ENCODE measurements around the gene KDM2B. TPM values are rescaled to one million over a fixed set of nuclear protein-coding genes. Genes with fewer than 3 reads are reported as not detected.

KDM2B gene
- total RNA-seq, 3 donors from 2014 or later: 12.3 to 26.8 (median 16.7) TPM

- no peaks in the 10 kb centered on the region for H3K4me1 ChIP-seq
- no peak overlapping the region for H3K4me3 ChIP-seq
- peaks cover 5% of the 10 kb centered on the region for H3K36me3 ChIP-seq
- no peaks in the 10 kb centered on the region for H3K9me3 ChIP-seq
- no peak for TF ChIP-seq POLR2A (IDR thresholded peaks at IDR 0.05)
- no peak for TF ChIP-seq POLR2AphosphoS5 (IDR thresholded peaks at IDR 0.05)
- TF ChIP-seq CTCF (IDR thresholded peaks at IDR 0.05): no peak
- H3K27ac ChIP-seq: no peak overlapping the region
- no peaks in the 10 kb centered on the region for H3K27me3 ChIP-seq
- intact Hi-C loops (cut with DNase I; ENCODE audit: low total_unique reads): no loop called here
- DNase-seq (ENCODE audit: low spot score in 2 of 2): no peak
Observed at GRCh38 chr12:121424624-121424975, 156.2 kb downstream of the KDM2B start.

- Histone ChIP-seq H3K27me3 (no peaks in the 10 kb centered on the region), H3K36me3 (peaks cover 5% of the 10 kb centered on the region), H3K4me1 (no peaks in the 10 kb centered on the region), H3K9me3 (no peaks in the 10 kb centered on the region), H3K4me3 (no peak overlapping the region), H3K27ac (no peak overlapping the region)
- intact Hi-C loops (cut with DNase I; ENCODE audit: low total_unique reads): no loop called here
- TF ChIP-seq CTCF (IDR thresholded peaks at IDR 0.05) (no peak), POLR2AphosphoS5 (IDR thresholded peaks at IDR 0.05) (no peak), POLR2A (IDR thresholded peaks at IDR 0.05) (no peak)
- DNase-seq (ENCODE audit: low spot score in 2 of 2): no peak
Observed at GRCh38 chr12:121423682-121424623, 156.9 kb downstream of the KDM2B start.

GRCh38 chr12:121423253-121423652 is 157.6 kb downstream of the KDM2B start:
- H3K27ac ChIP-seq: no peak overlapping the region
- H3K4me1 ChIP-seq: no peaks in the 10 kb centered on the region
- H3K36me3 ChIP-seq: peaks cover 5% of the 10 kb centered on the region
- no peaks in the 10 kb centered on the region for H3K9me3 ChIP-seq
- H3K4me3 ChIP-seq: no peak overlapping the region
- TF ChIP-seq CTCF (IDR thresholded peaks at IDR 0.05) (no peak), POLR2AphosphoS5 (IDR thresholded peaks at IDR 0.05) (no peak), POLR2A (IDR thresholded peaks at IDR 0.05) (no peak)
- no peaks in the 10 kb centered on the region for H3K27me3 ChIP-seq
- intact Hi-C loops (cut with DNase I; ENCODE audit: low total_unique reads): no loop called here
- DNase-seq (ENCODE audit: low spot score in 2 of 2): no peak

DNA sequence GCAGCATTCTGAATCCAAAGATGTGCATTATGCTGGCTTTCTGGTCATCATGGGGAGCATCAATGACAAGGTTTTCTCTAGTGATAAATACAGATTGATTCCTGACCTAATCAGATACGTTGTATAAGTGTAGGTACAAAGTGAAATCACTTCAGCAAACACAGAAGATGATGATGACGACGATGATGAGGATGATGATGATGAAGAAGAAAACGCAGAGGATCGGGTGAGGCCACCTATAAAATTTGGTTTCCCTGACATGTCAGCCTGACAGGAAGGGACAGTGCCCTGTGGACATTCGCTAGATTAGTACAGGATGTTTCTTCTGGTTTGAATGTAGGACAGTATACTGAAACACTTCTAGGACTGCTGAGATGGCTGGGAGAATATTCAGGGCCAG is 160.7 kb downstream of the KDM2B start:
- peaks cover 5% of the 10 kb centered on the region for H3K36me3 ChIP-seq
- no peak for DNase-seq (ENCODE audit: low spot score in 2 of 2)
- intact Hi-C loops (cut with DNase I; ENCODE audit: low total_unique reads): no loop called here
- no peak overlapping the region for H3K4me3 ChIP-seq
- H3K9me3 ChIP-seq: no peaks in the 10 kb centered on the region
- H3K27me3 ChIP-seq: no peaks in the 10 kb centered on the region
- no peak for TF ChIP-seq POLR2AphosphoS5 (IDR thresholded peaks at IDR 0.05)
- TF ChIP-seq CTCF (IDR thresholded peaks at IDR 0.05): no peak
- TF ChIP-seq POLR2A (IDR thresholded peaks at IDR 0.05): no peak
- no peak overlapping the region for H3K27ac ChIP-seq
- no peaks in the 10 kb centered on the region for H3K4me1 ChIP-seq

GRCh38 chr12:121417847-121418246 is 163.0 kb downstream of the KDM2B start:
- Histone ChIP-seq H3K27ac (no peak overlapping the region), H3K4me1 (no peaks in the 10 kb centered on the region), H3K36me3 (peaks cover 5% of the 10 kb centered on the region), H3K4me3 (no peak overlapping the region), H3K9me3 (no peaks in the 10 kb centered on the region), H3K27me3 (no peaks in the 10 kb centered on the region)
- TF ChIP-seq POLR2AphosphoS5 (IDR thresholded peaks at IDR 0.05) (no peak), CTCF (IDR thresholded peaks at IDR 0.05) (no peak), POLR2A (IDR thresholded peaks at IDR 0.05) (no peak)
- intact Hi-C loops (cut with DNase I; ENCODE audit: low total_unique reads): no loop called here
- DNase-seq (ENCODE audit: low spot score in 2 of 2): no peak

Data from breast epithelium (tissue), 4 donors.